IMR-90 (cell line): ENCODE results near the gene IKBKE. TPM values are rescaled to one million over a fixed set of nuclear protein-coding genes. Genes with fewer than 3 reads are reported as not detected.

Source experiments
- ATAC-seq: fragments of 200-7000 bp; cut with Tn5 transposase; 2 replicates; pipeline ENCODE4 v1.9.1; 2020; ENCODE audit warnings: low read depth, mild to moderate bottlenecking, moderate library complexity
- BruUV-seq: library from RNA; stranded (reverse); fragments of 400-500 nt; replicated peaks from 2 replicates; lab custom pipeline; 2021; lab: Mats Ljungman, UMichigan
- CTCF ChIA-PET: fragments of 300-600 bp; formaldehyde crosslinking; extraction: SDS; loops from one replicate; lab custom pipeline; 2021; ENCODE audit warnings: antibody characterized with exemption; lab: Yijun Ruan, JAX
- POLR2A ChIA-PET: fragments of 300-600 bp; sonication (Branson Sonifier 250); formaldehyde crosslinking; loops from one replicate; lab custom pipeline; 2022; ENCODE audit warnings: antibody characterized with exemption; ENCODE audit not compliant: unreplicated experiment; lab: Charles Lee
- DNase-seq: peaks from one replicate; pipeline ENCODE4 v3.0.0; 2013
- H2AFZ ChIP-seq: replicated peaks from 2 replicates; pipeline ENCODE3; 2013; ENCODE audit warnings: low read length, mild to moderate bottlenecking; ENCODE audit not compliant: poor library complexity
- H2AK5ac ChIP-seq: 2 replicates; pipeline ENCODE4 v1.6.1; 2013; ENCODE audit warnings: low read depth, low read length, inconsistent platforms
- H2AK9ac ChIP-seq: replicated peaks from 2 replicates; pipeline ENCODE3; 2013; ENCODE audit warnings: mild to moderate bottlenecking, low read depth, low read length, moderate library complexity; ENCODE audit not compliant: poor library complexity
- H2BK120ac ChIP-seq: 2 replicates; pipeline ENCODE4 v1.6.1; 2013; ENCODE audit warnings: low read depth, low read length, inconsistent platforms
- H2BK15ac ChIP-seq: 3 replicates; pipeline ENCODE4 v1.6.1; 2013; ENCODE audit warnings: low read depth, low read length, inconsistent platforms
- H2BK20ac ChIP-seq: 2 replicates; pipeline ENCODE4 v1.6.1; 2013; ENCODE audit warnings: low read depth, mild to moderate bottlenecking, inconsistent platforms, low read length, moderate library complexity
- H2BK5ac ChIP-seq: 2 replicates; pipeline ENCODE4 v1.6.1; 2013; ENCODE audit warnings: mild to moderate bottlenecking, low read depth, low read length, inconsistent platforms; ENCODE audit not compliant: poor library complexity, severe bottlenecking
- H3K14ac ChIP-seq: replicated peaks from 2 replicates; pipeline ENCODE4 v1.6.1; 2013; ENCODE audit warnings: low read depth, low read length, inconsistent platforms
- H3K18ac ChIP-seq: 2 replicates; pipeline ENCODE4 v1.6.1; 2013; ENCODE audit warnings: low read depth, low read length, control low read depth
- H3K23ac ChIP-seq: 2 replicates; pipeline ENCODE4 v1.6.1; 2013; ENCODE audit warnings: low read depth, low read length, inconsistent platforms
- H3K27ac ChIP-seq: 2 replicates; pipeline ENCODE4 v1.5.1; 2013; ENCODE audit warnings: mild to moderate bottlenecking, control low read depth, low read length; ENCODE audit not compliant: insufficient read depth
- H3K27me3 ChIP-seq: 2 replicates; pipeline ENCODE4 v1.6.1; 2013; ENCODE audit warnings: low read length; ENCODE audit not compliant: control insufficient read depth, insufficient read depth
- H3K36me3 ChIP-seq: 2 replicates; pipeline ENCODE4 v1.6.1; 2013; ENCODE audit warnings: low read length, mixed read lengths; ENCODE audit not compliant: control insufficient read depth, insufficient read depth
- H3K4ac ChIP-seq: 2 replicates; pipeline ENCODE4 v1.6.1; 2013; ENCODE audit warnings: low read depth, low read length, inconsistent platforms
- H3K4me1 ChIP-seq: 2 replicates; pipeline ENCODE4 v1.6.1; 2013; ENCODE audit warnings: low read length, mixed read lengths; ENCODE audit not compliant: control insufficient read depth, insufficient read depth
- H3K4me2 ChIP-seq: 2 replicates; pipeline ENCODE4 v1.6.1; 2013; ENCODE audit warnings: low read depth, mild to moderate bottlenecking, control low read depth, low read length, moderate library complexity
- H3K4me3 ChIP-seq: 2 replicates; pipeline ENCODE4 v1.5.1; 2013; ENCODE audit warnings: low read depth, mild to moderate bottlenecking, control low read depth, low read length, moderate library complexity; ENCODE audit not compliant: insufficient read depth
- H3K56ac ChIP-seq: 2 replicates; pipeline ENCODE4 v1.6.1; 2013; ENCODE audit warnings: low read length, inconsistent platforms; ENCODE audit not compliant: insufficient read depth; ENCODE audit errors: extremely low read depth
- H3K79me1 ChIP-seq, 2 experiments: 2 replicates each; pipeline ENCODE4 v1.6.1; 2013; ENCODE audit warnings: low read length in 2 of 2, inconsistent platforms in 1 of 2, low read depth in 1 of 2
- H3K9ac ChIP-seq: 2 replicates; pipeline ENCODE4 v1.6.1; 2013; ENCODE audit warnings: low read depth, low read length, control low read depth
- H3K9me1 ChIP-seq: 2 replicates; pipeline ENCODE4 v1.6.1; 2013; ENCODE audit warnings: low read length, inconsistent platforms; ENCODE audit not compliant: insufficient read depth
- H3K9me3 ChIP-seq: 2 replicates; pipeline ENCODE4 v1.6.1; 2013; ENCODE audit warnings: low read length; ENCODE audit not compliant: control insufficient read depth, insufficient read depth
- H4K20me1 ChIP-seq: 2 replicates; pipeline ENCODE4 v1.6.1; 2013; ENCODE audit warnings: low read length, inconsistent platforms; ENCODE audit not compliant: insufficient read depth
- H4K5ac ChIP-seq: 2 replicates; pipeline ENCODE4 v1.6.1; 2013; ENCODE audit warnings: mild to moderate bottlenecking, low read depth, low read length, control low read depth
- H4K8ac ChIP-seq, 2 experiments: 2 replicates each; pipeline ENCODE4 v1.6.1; 2013; ENCODE audit warnings: low read depth in 2 of 2, low read length in 2 of 2, control low read depth in 1 of 2, inconsistent platforms in 1 of 2
- H4K91ac ChIP-seq: 2 replicates; pipeline ENCODE4 v1.6.1; 2013; ENCODE audit warnings: low read depth, low read length, inconsistent platforms; ENCODE audit not compliant: insufficient read depth
- MAFK ChIP-seq: IDR thresholded peaks from 2 replicates; pipeline ENCODE4 v1.6.1; 2012; ENCODE audit warnings: low read depth, low read length, improper control_type of control experiment
- SMC3 ChIP-seq: fragments of 150-350 bp; IDR thresholded peaks from 2 replicates; pipeline ENCODE4 v1.6.1; 2016; ENCODE audit warnings: low read depth, mild to moderate bottlenecking, antibody characterized with exemption, low read length, moderate library complexity
- WGBS, 2 experiments: methylation state at CpG; one replicate each; pipeline versions ENCODE4 v1.1.5 to v1.1.7; 2013; ENCODE audit warnings: missing lambda C conversion rate in 2 of 2; ENCODE audit not compliant: insufficient read length in 1 of 2; ENCODE audit errors: extremely low coverage in 2 of 2; 5-methylcytosine and 5-hydroxymethylcytosine counted together
- dilution Hi-C: fragments of 300-500 bp; cut with HindIII; formaldehyde crosslinking; loops from one replicate; pipeline ENCODE4 v1.14.3; 2018; ENCODE audit warnings: low sequenced_read_pairs; ENCODE audit not compliant: unreplicated experiment
- in situ Hi-C: fragments of 300-500 bp; cut with MboI; formaldehyde crosslinking; loops from 3 replicates; pipeline ENCODE4 v1.14.3; 2019; ENCODE audit warnings: low sequenced_read_pairs, inconsistent platforms, mixed read lengths
- intact Hi-C: fragments of 100-400 bp; cut with micrococcal nuclease; formaldehyde crosslinking; loops from 2 replicates; pipeline ENCODE4 v1.10.0; 2022
- polyA plus RNA-seq, 3 experiments: library from polyadenylated mRNA; depleted of rRNA; stranded (reverse); fragments of >200 nt; gene quantifications; 2 replicates each; pipeline ENCODE4 v1.2.3, GENCODE V29; 2012; ENCODE audit warnings: low replicate concordance in 1 of 3
- total RNA-seq: library from RNA; depleted of rRNA; stranded (reverse); fragments of >200 nt; gene quantifications from 2 replicates; pipeline ENCODE4 v1.2.3, GENCODE V29; 2012

IKBKE gene
- total and polyA plus RNA-seq, 2 of the 4 experiments (the other 2 are of a cell fraction), result 20.3 to 24.0 TPM

DNA sequence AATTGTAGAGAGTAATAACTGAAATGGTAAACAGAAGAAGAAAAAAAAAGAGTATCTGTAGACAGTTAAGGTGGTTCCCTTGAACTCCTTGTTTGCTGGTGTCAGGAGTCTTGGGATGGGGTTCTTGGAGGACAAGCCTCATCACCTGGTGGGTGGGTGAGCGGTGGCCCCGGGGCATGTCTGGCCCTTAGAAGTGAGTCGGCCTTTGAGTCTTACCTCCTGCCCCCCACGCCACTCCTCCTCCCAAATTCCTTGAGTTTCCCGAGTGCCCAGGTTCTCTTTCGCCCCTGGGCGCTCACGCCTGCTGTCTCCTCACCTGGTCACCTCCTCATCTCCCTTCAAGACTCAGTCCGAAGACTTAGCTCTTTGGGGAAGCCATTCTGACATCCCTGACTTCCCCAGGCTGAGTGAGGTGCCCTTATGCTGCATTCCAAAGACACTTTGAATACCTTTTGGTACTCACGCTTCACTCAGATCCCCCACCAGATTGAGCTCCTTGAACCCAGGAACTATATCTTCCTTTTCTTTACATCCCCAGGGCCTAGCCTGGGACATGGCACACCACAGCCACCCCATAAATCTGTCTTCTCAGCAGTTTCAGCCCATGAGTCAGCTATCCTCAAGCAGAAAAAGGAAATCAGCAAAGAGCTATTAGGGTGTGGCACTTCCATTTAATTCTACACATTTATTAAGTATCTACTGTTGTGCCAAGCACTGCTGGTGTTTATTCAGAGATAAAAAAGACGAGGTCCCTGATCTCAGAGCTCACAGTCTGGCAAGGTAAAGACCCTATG lies 13.5 kb upstream of the IKBKE start:
- ChIA-PET CTCF (no interaction called here), POLR2A (no interaction called here)
- H3K4me2 ChIP-seq, result no peak overlapping the region
- H3K79me1 ChIP-seq, result peaks cover 0 to 4% of the 10 kb centered on the region in 2 experiments; a peak in 1 of 4 replicates
- H3K27me3 ChIP-seq, result no peaks in the 10 kb centered on the region
- peaks cover 40% of the 10 kb centered on the region for H3K36me3 ChIP-seq
- H3K14ac ChIP-seq, result peak overlapping the region; percentile 8; the same call in 1 of the 2 replicates
- DNase-seq (no peak), ATAC-seq (peak; percentile 33)
- H3K27ac ChIP-seq, result no peak overlapping the region
- intact Hi-C loops, result no loop called here
- H4K91ac ChIP-seq, result no peak overlapping the region
- 79% methylated on average over 7 of the region's 11 CpGs; no CpG with 5 or more reads in 1 of the 2 experiments for WGBS, 2 experiments
- no peak overlapping the region for H4K5ac ChIP-seq
- H3K4me3 ChIP-seq, result no peak overlapping the region
- dilution Hi-C loops, result no loop called here
- H4K20me1 ChIP-seq, result no peaks in the 10 kb centered on the region
- H3K4me1 ChIP-seq, result peaks cover 9% of the 10 kb centered on the region
- peak overlapping the region; percentile 50 for H3K4ac ChIP-seq
- no peak overlapping the region for H2AFZ ChIP-seq
- in situ Hi-C loops, result no loop called here
- H3K23ac ChIP-seq, result no peak overlapping the region
- peak overlapping the region; percentile 15; the same call in 1 of the 2 replicates for H2BK20ac ChIP-seq
- no TSS peak for BruUV-seq
- peaks cover 12% of the 10 kb centered on the region for H3K9me1 ChIP-seq
- 0 out of 4 replicates have a peak overlapping the region, but pooled peaks of 1 of the 2 experiments have one; percentile 4 for H4K8ac ChIP-seq
- H3K18ac ChIP-seq, result no peak overlapping the region
- H2BK120ac ChIP-seq, result peak overlapping the region; percentile 45
- no peak overlapping the region for H3K9ac ChIP-seq
- TF ChIP-seq MAFK, result peak; percentile 95
- TF ChIP-seq SMC3, result no peak
- no peaks in the 10 kb centered on the region for H3K9me3 ChIP-seq
- peak overlapping the region; percentile 80 for H2AK9ac ChIP-seq
- H2BK15ac ChIP-seq, result no peak overlapping the region
- no peak overlapping the region for H3K56ac ChIP-seq
- peak overlapping the region; percentile 28 for H2AK5ac ChIP-seq
- H2BK5ac ChIP-seq, result no peak overlapping the region
